ENCODE measurements around the gene PCDHGB2.
A peak's percentile ranks its signal among the peaks of the same experiment; 100 is the strongest.
"Not testable (repeated sequence)": the region's sequence is repeated elsewhere in the genome, so short reads cannot be mapped to it uniquely, and the experiment has no call there.

The PCDHGB2 gene

DNA sequence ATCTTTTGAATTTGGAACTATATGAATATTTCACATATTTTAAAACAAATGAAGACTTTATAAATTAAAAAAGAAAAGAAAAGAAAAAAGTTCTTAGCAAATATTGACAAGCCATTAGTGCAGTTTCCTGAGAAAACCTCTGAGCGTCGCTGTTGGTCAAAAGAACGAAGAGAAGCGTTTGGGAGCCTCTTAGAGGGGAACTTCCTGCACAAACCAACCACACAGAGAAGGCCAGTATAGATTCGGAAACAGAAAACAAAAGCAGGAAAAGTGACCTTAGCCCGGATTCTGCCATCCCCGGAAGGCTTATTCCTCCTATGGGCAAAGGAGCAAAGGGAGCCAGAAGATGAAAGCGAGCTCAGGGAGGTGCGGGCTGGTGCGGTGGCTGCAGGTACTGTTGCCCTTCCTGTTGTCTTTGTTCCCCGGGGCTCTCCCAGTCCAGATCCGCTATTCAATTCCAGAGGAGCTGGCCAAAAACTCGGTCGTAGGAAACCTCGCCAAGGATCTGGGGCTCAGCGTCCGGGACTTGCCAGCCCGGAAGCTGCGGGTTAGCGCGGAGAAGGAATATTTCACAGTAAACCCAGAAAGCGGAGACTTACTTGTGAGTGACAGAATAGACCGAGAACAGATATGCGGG lies at the start of gene PCDHGB2:
Gene PCDHGB2 (plus strand): TSS at position 205 of the 637 bp plus-strand sequence. CDS start 142 bp downstream, at position 347.
- TF ChIP-seq, protein P1, sequence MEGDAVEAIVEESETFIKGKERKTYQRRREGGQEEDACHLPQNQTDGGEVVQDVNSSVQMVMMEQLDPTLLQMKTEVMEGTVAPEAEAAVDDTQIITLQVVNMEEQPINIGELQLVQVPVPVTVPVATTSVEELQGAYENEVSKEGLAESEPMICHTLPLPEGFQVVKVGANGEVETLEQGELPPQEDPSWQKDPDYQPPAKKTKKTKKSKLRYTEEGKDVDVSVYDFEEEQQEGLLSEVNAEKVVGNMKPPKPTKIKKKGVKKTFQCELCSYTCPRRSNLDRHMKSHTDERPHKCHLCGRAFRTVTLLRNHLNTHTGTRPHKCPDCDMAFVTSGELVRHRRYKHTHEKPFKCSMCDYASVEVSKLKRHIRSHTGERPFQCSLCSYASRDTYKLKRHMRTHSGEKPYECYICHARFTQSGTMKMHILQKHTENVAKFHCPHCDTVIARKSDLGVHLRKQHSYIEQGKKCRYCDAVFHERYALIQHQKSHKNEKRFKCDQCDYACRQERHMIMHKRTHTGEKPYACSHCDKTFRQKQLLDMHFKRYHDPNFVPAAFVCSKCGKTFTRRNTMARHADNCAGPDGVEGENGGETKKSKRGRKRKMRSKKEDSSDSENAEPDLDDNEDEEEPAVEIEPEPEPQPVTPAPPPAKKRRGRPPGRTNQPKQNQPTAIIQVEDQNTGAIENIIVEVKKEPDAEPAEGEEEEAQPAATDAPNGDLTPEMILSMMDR (IDR thresholded peaks at IDR 0.05; ENCODE audit: low read depth, low read length): peak; percentile 29
- DNase-seq (ENCODE audit: extremely low read depth, low read depth): no peak

DNA sequence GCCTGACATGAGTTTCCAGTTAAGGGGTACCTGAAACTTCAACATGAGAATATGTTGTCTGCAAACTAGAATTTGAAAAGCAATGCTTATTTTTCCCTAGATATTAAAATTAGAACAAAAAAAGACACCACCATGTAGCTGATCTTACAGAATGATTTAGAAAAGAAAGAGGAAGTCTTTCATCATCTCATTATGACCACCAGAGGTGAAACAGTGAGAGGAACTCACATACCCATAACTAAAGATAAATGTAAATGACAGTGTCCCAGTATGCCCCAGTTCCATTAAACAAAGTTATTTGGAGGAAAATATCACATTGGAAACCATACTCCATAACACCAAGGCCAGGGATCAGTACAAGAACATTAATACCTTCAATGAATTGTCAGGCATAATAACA lies 46.1 kb upstream of the PCDHGB2 start:
- DNase-seq (ENCODE audit: extremely low read depth, low read depth): no peak
- TF ChIP-seq, protein P1 (IDR thresholded peaks at IDR 0.05; ENCODE audit: low read depth, low read length): no peak

DNA sequence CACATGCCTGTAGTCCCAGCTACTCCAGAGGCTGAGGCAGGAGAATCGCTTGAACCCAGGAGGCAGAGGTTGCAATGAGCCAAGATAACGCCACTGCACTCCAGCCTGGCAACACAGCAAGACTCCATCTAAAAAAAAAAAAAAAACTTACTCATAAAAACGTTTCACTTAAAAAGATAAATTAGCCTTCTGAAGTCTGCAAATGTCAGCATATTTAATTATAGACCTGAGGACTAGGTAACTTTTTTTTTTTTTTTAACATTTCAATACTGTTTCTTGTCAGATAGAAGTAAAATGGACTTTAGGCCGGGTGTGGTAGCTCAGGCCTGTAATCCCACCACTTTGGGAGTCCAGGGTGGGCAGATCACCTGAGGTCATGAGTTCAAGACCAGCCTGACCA lies 42.8 kb upstream of the PCDHGB2 start:
- DNase-seq (ENCODE audit: extremely low read depth, low read depth): not testable (repeated sequence)

GRCh38 chr5:141319202-141319601 lies 40.6 kb upstream of the PCDHGB2 start:
- DNase-seq (ENCODE audit: extremely low read depth, low read depth): no peak
- TF ChIP-seq, protein P1 (IDR thresholded peaks at IDR 0.05; ENCODE audit: low read depth, low read length): no peak

DNA sequence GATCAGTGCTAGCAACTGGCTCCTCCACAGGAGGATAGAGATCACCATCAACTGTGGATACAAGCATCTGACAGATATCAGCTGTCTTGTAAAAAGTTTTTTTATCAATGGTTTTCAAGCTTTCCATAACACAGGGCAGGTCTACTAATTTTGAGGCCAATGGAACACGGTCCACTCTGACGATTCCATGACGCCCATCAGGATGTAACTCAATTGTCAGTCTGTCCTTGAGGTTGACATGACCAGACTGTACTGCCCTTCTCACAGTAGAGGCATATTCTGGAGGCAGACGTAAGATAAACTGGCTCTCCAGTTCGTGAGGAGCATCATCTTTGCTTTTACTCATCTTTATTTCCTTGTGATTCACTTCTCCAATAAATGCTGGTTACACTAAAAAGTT lies 40.1 kb upstream of the PCDHGB2 start:
- no peak for DNase-seq (ENCODE audit: extremely low read depth, low read depth)
- TF ChIP-seq, protein P1 (IDR thresholded peaks at IDR 0.05; ENCODE audit: low read depth, low read length): no peak

DNA sequence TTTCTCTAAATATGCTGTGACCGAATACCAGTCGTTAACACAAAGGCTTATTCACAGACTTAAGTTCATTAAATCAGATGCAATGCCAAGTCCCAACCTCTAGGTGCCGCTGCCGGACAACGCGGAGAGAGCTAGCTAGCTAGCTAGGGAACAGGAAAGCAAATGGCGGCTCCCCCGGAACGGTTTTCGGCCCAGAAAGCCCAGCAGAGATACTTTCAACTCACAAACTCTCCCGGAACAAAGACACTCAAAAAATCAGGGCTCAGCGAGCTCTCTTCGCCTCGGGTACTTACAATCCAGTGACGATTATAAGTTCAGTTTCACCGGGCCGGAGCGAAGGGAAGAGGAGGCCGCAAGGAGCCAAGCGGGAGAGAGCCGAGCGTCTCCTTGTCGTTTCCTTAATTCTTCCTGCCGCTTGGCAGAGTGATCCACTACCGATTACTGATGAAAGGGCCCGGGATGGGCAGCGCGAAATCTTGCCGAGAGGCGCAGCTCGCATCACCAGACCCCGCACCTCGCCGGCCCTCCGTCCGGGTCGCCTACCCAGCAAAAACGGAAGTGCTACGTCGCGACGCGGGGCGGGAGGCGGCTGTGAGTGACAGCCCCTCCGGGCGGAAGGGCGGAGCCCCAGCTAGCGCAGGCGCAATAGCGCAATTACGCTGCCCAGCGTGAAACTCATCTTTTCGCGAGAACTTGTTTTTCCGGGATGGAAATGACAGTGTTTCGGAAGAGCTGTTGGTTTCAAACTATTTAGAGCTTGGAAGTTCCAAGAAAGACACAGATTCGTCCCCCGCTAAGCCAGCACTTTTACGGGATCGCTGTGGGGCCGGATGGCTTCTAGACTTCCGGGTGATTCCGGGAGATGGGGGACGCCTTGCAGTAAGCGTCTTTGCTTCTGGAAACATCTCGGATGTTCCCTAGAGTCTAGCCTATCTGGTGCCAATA lies 39.3 kb upstream of the PCDHGB2 start, which contains the start of gene TAF7:
Gene TAF7 (minus strand): TSS at position 560 of the 945 bp plus-strand sequence. CDS start 740 bp downstream, outside the sequence.
- DNase-seq (ENCODE audit: extremely low read depth, low read depth): peak; percentile 83
- TF ChIP-seq, protein P1 (IDR thresholded peaks at IDR 0.05; ENCODE audit: low read depth, low read length): peak; percentile 81

GRCh38 chr5:141322261-141322660 lies 37.5 kb upstream of the PCDHGB2 start:
- TF ChIP-seq, protein P1 (IDR thresholded peaks at IDR 0.05; ENCODE audit: low read depth, low read length): no peak
- DNase-seq (ENCODE audit: extremely low read depth, low read depth): no peak
